ENCODE data around the gene EYS. TPM values are rescaled to one million over a fixed set of nuclear protein-coding genes. Genes with fewer than 3 reads are reported as not detected.

EYS gene
- total RNA-seq, 3 donors from 2014 or later, result 1.3 to 2.9 TPM; not detected in 1

DNA sequence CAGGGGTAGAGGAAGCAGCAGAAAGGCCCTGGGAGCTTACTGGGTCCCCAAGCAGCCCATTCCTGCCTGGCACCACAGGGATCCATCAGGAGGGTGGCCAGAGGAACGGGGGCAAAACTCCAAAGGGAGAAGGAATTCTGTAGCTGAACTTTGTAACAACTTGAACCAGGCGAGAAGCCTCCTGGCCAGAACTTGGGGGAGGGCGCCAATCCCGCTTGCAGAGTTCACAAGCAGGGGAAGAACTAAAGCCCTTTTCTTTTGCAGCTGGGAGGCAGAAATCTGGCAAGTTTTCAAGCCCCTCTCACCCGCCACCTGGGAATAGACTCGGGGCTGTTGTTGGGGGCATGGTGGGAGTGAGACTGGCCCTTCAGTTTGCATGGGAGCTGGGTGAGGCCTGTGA, 1882.3 kb downstream of the EYS start:
- Histone ChIP-seq H3K36me3 (no peaks in the 10 kb centered on the region), H3K27me3 (no peaks in the 10 kb centered on the region), H3K27ac (no peak overlapping the region), H3K4me3 (no peak overlapping the region), H3K9me3 (peaks cover 3 to 4% of the 10 kb centered on the region in 2 donors), H3K4me1 (no peaks in the 10 kb centered on the region)
- no peak for DNase-seq (ENCODE audit: low spot score in 2 of 2)
- intact Hi-C loops (cut with DNase I; ENCODE audit: low total_unique reads), result no loop called here
- TF ChIP-seq, protein P1, sequence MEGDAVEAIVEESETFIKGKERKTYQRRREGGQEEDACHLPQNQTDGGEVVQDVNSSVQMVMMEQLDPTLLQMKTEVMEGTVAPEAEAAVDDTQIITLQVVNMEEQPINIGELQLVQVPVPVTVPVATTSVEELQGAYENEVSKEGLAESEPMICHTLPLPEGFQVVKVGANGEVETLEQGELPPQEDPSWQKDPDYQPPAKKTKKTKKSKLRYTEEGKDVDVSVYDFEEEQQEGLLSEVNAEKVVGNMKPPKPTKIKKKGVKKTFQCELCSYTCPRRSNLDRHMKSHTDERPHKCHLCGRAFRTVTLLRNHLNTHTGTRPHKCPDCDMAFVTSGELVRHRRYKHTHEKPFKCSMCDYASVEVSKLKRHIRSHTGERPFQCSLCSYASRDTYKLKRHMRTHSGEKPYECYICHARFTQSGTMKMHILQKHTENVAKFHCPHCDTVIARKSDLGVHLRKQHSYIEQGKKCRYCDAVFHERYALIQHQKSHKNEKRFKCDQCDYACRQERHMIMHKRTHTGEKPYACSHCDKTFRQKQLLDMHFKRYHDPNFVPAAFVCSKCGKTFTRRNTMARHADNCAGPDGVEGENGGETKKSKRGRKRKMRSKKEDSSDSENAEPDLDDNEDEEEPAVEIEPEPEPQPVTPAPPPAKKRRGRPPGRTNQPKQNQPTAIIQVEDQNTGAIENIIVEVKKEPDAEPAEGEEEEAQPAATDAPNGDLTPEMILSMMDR (IDR thresholded peaks at IDR 0.05), result no peak
- no peak for TF ChIP-seq POLR2A (IDR thresholded peaks at IDR 0.05)
- no peak for TF ChIP-seq POLR2AphosphoS5 (IDR thresholded peaks at IDR 0.05)

DNA sequence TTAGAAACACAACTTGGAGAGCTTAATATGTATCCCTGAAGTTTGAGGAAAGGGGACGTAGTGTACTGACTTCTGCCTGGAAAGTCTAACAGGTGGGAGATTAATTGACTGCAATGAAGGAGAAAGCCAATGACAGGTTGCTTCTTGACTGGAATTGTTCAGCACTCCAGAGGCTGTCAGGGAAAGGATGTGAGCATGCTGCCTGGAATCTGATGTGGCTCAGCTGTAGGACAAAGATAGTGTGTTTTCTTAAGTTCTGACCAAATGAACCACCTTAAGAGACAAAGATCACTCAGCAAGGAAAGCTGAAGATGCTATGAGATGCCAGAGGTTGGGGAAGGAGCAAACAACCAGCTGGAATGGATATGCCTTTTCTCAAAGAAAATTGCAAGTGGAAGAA, 1885.6 kb downstream of the EYS start:
- no peak for TF ChIP-seq POLR2AphosphoS5 (IDR thresholded peaks at IDR 0.05)
- TF ChIP-seq, protein P1 (IDR thresholded peaks at IDR 0.05), result no peak
- TF ChIP-seq POLR2A (IDR thresholded peaks at IDR 0.05), result no peak
- Histone ChIP-seq H3K4me1 (no peaks in the 10 kb centered on the region), H3K36me3 (no peaks in the 10 kb centered on the region), H3K27ac (no peak overlapping the region), H3K27me3 (no peaks in the 10 kb centered on the region), H3K4me3 (no peak overlapping the region), H3K9me3 (no peaks in the 10 kb centered on the region)
- intact Hi-C loops (cut with DNase I; ENCODE audit: low total_unique reads), result no loop called here
- no peak for DNase-seq (ENCODE audit: low spot score in 2 of 2)

DNA sequence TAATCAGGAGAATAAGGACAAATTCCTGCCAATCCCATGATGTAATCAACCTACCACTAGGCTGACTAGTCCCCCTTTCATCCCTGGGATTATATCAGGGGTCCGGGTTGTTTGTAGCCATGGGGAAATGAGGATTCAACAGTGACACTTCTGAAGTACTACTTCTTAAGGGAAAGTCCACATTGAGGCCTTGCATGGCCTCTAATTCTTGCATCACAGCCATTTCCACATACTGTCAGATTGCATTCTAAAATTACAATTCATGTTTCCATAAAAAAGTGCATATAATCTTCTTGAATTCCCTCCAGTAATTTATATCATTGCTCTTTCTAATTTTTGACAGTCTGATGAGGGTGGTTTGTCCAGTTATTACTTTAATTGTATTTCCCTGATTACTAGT, 1887.2 kb downstream of the EYS start:
- Histone ChIP-seq H3K4me3 (no peak overlapping the region), H3K36me3 (no peaks in the 10 kb centered on the region), H3K27ac (no peak overlapping the region), H3K4me1 (no peaks in the 10 kb centered on the region), H3K27me3 (no peaks in the 10 kb centered on the region), H3K9me3 (no peaks in the 10 kb centered on the region)
- TF ChIP-seq, protein P1 (IDR thresholded peaks at IDR 0.05), result no peak
- TF ChIP-seq POLR2A (IDR thresholded peaks at IDR 0.05) (no peak), POLR2AphosphoS5 (IDR thresholded peaks at IDR 0.05) (no peak)
- no peak for DNase-seq (ENCODE audit: low spot score in 2 of 2)
- intact Hi-C loops (cut with DNase I; ENCODE audit: low total_unique reads), result no loop called here

DNA sequence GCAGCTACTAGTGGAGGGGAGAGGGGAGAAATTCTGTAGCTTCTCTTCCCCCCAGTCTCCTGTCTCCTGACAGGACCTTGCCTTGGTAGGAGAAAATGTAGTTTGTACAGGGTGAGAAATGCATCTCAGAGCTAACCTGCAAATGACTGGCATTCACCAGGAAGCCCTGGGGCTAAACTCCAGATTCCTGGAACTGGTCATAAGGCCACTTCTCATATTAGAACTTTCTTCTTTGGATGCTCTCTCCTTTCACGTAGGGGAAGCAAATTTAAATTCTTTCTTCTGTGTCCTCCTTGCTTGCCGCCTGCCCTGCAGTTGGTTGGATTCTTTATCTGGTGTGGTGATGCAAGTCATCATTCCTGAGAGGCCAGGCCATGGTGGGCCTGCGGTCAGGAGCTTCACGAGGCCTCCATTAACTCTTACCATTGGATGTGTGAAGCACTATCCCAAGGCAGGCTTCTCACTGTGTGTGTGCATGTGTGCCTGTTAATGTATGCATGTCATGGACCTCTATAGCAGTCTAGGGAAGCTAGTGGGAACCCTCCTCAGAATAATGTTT, 1889.5 kb downstream of the EYS start:
- Histone ChIP-seq H3K4me1 (no peaks in the 10 kb centered on the region), H3K27me3 (no peaks in the 10 kb centered on the region), H3K9me3 (no peaks in the 10 kb centered on the region), H3K27ac (no peak overlapping the region), H3K36me3 (no peaks in the 10 kb centered on the region), H3K4me3 (no peak overlapping the region)
- intact Hi-C loops (cut with DNase I; ENCODE audit: low total_unique reads), result no loop called here
- TF ChIP-seq POLR2AphosphoS5 (IDR thresholded peaks at IDR 0.05) (no peak), POLR2A (IDR thresholded peaks at IDR 0.05) (no peak)
- DNase-seq (ENCODE audit: low spot score in 2 of 2), result no peak

DNA sequence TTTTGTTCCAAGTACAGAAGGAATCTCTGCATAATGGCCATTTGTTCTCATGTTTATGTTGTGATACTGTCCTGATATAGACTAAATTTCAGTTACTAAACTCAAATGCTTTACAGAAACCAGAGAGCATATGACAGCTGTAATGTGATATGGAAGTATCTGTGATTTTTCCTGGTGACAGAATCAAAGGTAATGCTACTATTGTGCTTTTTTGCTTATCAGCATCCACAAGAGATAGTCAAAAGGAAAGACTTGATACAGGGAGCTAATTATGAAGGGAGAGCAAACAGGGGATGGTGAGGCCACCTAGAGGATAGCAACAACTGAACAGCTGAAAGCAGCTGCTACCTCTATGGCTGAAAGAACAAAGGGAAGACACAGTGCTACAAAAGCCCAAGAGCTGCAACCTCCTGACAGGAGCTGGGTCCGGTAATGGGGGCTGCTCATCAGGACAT, 1890.0 kb downstream of the EYS start:
- no peaks in the 10 kb centered on the region for H3K9me3 ChIP-seq
- no peak overlapping the region for H3K27ac ChIP-seq
- H3K27me3 ChIP-seq, result no peaks in the 10 kb centered on the region
- no peaks in the 10 kb centered on the region for H3K36me3 ChIP-seq
- intact Hi-C loops (cut with DNase I; ENCODE audit: low total_unique reads), result no loop called here
- TF ChIP-seq POLR2A (IDR thresholded peaks at IDR 0.05), result no peak
- TF ChIP-seq, protein P1 (IDR thresholded peaks at IDR 0.05), result no peak
- no peak for TF ChIP-seq POLR2AphosphoS5 (IDR thresholded peaks at IDR 0.05)
- H3K4me1 ChIP-seq, result no peaks in the 10 kb centered on the region
- no peak overlapping the region for H3K4me3 ChIP-seq
- no peak for DNase-seq (ENCODE audit: low spot score in 2 of 2)

Data from breast epithelium (tissue), 4 donors.